COR-L47 (cell line): Measurements from ENCODE around the gene CBX1.

Experiments
- DNase-seq: peaks from one replicate; lab custom pipeline; 2025; lab: John Stamatoyannopoulos, UW

Gene CBX1

DNA sequence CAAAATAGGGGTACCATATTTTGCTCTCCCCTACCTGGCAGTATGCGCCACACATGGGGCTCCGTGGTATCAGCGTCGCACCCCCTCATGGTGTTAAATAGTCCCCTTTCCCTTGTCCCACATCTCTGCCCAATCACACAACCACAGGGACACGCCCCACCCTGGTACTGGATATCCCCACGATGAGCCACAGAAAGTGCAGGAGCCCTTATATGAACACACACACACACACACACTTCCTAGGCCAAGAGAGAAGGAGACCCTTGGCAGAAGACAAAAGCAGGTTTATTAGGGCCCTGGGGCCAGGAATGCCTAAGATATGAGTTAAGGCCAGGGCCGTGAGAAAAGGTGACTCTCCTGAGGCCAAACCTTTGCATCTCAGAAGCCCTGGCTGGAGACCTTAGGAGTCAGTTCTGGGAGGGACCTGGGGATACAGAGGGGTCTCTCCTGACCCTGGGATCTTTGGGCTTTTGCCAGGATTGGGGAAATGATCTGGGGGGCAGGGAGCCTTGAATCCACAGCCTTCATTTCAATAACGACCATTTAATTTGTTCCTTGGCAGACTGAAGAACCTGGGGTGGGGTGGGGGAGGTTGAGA is 75.3 kb downstream of the CBX1 start:
- no peak for DNase-seq

DNA sequence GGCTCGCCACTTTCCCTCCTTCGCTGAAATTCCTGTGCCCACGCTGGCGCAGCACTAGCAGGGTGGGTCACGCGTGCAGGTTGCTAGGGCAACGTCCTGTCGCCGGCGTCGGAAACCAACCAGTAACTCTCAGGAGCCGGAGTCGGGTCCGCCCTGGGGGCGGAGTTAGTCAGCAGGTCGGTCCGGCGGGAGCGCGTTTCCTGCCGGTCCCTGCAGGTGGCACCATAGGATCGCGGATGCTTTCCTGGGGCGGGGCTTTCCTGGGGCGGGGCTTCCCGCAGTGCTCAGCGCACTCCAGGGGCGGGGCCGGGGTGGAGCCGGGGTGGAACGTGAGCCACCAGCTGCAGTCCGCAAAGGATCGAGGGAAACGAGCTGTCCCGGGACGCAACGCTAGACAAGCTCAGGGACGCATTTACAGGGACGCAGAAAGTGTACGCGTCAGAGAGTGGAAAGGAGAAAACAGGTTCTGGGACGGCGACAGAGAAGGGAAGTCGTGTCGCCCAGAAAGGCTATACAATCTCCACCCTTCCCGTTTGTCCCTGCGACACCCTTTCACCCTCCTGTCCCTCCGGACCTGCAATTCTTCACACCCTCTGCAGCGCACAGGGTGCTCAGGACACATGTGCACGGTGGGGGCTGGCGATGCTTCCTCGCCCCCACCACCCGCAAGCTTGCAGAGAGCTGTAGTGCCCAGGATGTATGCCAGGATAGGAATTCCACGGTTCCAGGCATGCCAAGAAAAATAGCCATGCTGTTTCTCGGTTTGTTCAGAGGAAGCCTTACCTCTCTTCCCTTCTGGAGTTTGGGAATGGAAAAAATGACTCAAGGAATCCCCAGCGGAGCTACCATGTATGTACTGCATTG is 76.0 kb downstream of the CBX1 start:
- peak; percentile 95 for DNase-seq

- DNase-seq = peak; percentile 26
These were observed 76.9 kb downstream of the CBX1 start for GRCh38 chr17:48024149-48025039.

DNA sequence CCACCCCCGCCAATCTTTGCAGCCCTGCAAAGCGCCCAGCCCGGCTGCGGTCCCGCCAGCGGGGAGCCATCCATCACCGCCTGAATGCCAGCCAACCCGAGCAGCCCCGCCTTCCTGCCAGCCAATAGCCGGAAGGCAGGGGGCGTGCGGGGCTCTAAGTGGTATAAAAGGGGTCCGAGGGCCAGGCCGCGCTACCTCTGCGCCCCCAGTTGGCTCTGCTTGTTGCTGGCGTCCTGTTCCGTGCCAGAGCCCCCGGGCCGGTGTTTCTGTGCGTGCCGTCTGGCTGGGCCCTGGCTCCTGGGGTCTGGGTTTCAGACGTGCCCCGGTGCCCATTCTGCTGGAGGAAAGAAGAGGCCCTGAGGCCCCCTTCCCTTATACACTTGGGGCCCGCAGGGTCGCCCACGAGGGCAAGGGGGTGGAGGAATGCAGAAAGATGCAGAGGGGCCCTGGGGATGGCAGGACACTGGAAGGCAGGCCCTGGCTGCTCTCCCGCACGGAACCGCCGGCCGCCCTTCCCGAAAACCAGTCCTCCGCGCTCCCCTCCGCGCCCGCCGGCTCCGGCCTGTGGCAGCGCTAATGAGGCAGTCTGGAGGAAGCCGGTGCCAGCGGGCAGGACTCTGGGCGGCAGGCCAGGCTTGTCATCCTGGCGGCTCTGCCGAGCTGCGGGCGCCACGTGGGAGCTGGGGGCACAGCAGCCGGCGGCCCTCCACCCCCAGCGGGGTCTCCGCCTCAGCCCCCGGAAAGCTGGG is 77.7 kb downstream of the CBX1 start:
- peak; percentile 87 for DNase-seq

- DNase-seq = no peak
These were observed 78.4 kb downstream of the CBX1 start for GRCh38 chr17:48022901-48023300.

DNA sequence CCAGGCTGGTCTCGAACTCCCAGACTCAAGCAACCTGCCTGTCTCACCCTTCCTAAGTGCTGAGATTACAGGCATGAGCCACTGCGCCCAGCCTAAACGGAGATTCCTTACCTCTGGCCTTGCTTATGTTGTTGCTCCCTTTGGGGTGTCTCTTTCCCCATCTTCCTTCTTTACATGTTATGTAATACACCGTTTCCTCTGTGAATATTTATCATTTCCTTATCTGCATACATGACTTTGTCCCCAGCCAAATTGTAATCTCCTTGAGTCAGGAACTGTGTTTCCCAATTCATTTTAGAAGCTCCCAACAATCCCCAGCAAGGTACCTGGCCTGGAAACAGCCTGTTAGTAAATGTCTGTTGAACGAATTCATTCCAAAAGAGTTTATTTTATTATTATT is 79.3 kb downstream of the CBX1 start:
- no peak for DNase-seq
